ENCODE data around the gene DNAJC7. TPM values are rescaled to one million over a fixed set of nuclear protein-coding genes. Genes with fewer than 3 reads are reported as not detected.

The DNAJC7 gene
- total and polyA plus RNA-seq, 2 experiments from 2014 or later = 50.1 to 73.6 TPM

DNA sequence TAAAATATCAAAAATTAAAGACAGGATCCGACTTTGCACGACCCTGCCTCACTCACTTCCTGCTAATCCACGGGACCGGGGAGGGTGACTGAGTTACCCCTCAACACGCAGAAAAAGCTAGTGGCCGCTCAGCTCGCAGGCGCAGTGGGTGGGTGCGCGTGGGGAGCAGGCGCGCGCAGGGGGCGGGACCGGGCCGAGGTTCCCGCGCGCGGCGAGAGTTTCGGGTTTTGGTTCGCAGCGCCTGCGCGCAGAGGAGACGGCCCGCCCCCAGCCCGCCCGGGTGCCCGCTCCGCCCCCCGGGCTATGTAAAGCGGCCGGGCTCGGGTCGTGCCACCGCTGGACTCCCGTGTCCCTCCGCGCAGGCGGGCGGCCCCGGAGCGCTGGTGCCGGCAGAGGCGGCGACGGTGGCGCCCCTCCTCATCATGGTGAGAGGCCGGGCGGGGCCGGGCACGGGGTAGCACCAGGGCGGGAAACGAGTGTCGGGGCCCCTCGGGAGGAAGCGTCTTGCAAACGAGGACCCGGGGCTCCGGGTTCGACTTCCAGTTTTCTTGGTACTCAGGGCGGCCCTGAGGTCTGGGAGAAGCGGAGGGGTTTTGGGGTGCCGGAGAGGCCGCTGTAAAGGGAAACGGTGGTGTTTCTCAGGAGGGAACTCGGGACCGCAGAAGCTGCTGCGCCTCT is 50.6 kb downstream of the DNAJC7 start, which contains the start of gene CNP:
TSS of gene CNP (plus strand) at position 333 of the 678 bp plus-strand sequence. CDS start at position 423, 90 bp downstream.
- H3K9me2 ChIP-seq (replicated peaks; ENCODE audit: insufficient read depth) = no peaks in the 10 kb centered on the region
- H3K4me3 ChIP-seq = peak within 1 kb of the TSS; percentile 71
- peaks cover 6% of the 10 kb centered on the region for H4K20me1 ChIP-seq (ENCODE audit: insufficient read depth, poor library complexity, severe bottlenecking)
- H3K79me2 ChIP-seq = peaks cover 46% of the 10 kb centered on the region
- peak within 1 kb of the TSS; percentile 93 for H3K27ac ChIP-seq
- H3K4me2 ChIP-seq = peak within 1 kb of the TSS; percentile 92
- TF ChIP-seq EZH2 (IDR thresholded peaks at IDR 0.05; ENCODE audit: borderline replicate concordance) (no peak), EZH2phosphoT487 (IDR thresholded peaks at IDR 0.05; ENCODE audit: low read depth, severe bottlenecking, unreplicated experiment) (no peak)
- TF ChIP-seq, protein P1, sequence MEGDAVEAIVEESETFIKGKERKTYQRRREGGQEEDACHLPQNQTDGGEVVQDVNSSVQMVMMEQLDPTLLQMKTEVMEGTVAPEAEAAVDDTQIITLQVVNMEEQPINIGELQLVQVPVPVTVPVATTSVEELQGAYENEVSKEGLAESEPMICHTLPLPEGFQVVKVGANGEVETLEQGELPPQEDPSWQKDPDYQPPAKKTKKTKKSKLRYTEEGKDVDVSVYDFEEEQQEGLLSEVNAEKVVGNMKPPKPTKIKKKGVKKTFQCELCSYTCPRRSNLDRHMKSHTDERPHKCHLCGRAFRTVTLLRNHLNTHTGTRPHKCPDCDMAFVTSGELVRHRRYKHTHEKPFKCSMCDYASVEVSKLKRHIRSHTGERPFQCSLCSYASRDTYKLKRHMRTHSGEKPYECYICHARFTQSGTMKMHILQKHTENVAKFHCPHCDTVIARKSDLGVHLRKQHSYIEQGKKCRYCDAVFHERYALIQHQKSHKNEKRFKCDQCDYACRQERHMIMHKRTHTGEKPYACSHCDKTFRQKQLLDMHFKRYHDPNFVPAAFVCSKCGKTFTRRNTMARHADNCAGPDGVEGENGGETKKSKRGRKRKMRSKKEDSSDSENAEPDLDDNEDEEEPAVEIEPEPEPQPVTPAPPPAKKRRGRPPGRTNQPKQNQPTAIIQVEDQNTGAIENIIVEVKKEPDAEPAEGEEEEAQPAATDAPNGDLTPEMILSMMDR (IDR thresholded peaks at IDR 0.05; ENCODE audit: poor library complexity) = no peak
- H3K36me3 ChIP-seq (replicated peaks; ENCODE audit: insufficient read depth, low read depth) = no peaks in the 10 kb centered on the region
- peak within 1 kb of the TSS; percentile 75 for H2AFZ ChIP-seq
- peaks cover 17% of the 10 kb centered on the region for H3K4me1 ChIP-seq (ENCODE audit: insufficient read depth)
- no peaks in the 10 kb centered on the region for H3K27me3 ChIP-seq
- WGBS (ENCODE audit: low lambda C conversion rate, missing lambda C conversion rate) = under 1% methylated on average over 37 of the region's 71 CpGs
- no peaks in the 10 kb centered on the region for H3K9me3 ChIP-seq (ENCODE audit: low read depth)
- peak; percentile 97 for DNase-seq (ENCODE audit: low spot score)

DNA sequence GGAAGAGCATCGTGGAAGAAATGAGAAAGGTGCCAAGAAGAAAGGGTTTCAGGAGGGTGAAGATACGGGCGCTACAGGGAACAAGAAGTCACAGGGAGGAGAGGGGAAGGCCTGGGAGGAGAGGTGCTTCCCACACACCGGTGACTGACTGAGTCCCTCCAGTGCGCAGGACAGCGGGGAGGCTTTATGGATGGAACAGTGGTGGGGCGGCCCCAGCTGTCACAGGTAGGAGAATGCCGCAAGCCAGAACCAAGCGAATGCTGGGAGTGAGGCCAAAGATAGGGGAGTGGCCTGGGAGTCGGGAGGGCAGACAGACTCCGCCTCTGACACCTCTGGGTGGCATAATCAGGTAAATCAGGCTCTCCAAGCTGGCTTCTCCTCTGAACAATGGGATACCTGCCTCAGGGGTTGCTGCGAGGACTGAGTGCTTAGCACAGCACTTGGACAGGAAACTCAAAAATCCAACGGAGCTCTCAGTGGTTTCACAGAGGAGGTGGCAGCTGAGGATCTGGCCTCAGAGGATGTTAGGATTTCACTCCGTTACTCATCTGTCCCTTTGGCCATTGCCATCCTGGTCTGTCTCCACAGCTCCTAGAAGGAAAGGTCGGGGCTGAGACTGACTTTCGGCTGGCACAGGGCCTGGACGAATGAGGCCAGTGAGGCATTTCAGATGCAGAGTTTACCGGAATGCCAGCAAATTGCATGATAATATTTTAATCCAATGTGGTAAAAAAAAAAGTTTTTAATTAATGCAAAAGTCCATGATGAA is 51.4 kb downstream of the DNAJC7 start:
- Histone ChIP-seq H2AFZ (peak overlapping the region; percentile 75), H3K9me3 (ENCODE audit: low read depth) (no peaks in the 10 kb centered on the region), H3K27me3 (no peaks in the 10 kb centered on the region), H3K79me2 (peaks cover 41% of the 10 kb centered on the region), H3K36me3 (replicated peaks; ENCODE audit: insufficient read depth, low read depth) (no peaks in the 10 kb centered on the region), H4K20me1 (ENCODE audit: insufficient read depth, poor library complexity, severe bottlenecking) (peaks cover 6% of the 10 kb centered on the region), H3K9me2 (replicated peaks; ENCODE audit: insufficient read depth) (no peaks in the 10 kb centered on the region), H3K4me1 (ENCODE audit: insufficient read depth) (peaks cover 17% of the 10 kb centered on the region), H3K4me2 (peak overlapping the region; percentile 92), H3K4me3 (peak overlapping the region; percentile 46), H3K27ac (peak overlapping the region; percentile 81)
- TF ChIP-seq EZH2 (IDR thresholded peaks at IDR 0.05; ENCODE audit: borderline replicate concordance) (no peak), EZH2phosphoT487 (IDR thresholded peaks at IDR 0.05; ENCODE audit: low read depth, severe bottlenecking, unreplicated experiment) (no peak)
- TF ChIP-seq, protein P1 (IDR thresholded peaks at IDR 0.05; ENCODE audit: poor library complexity) = no peak
- 7% methylated on average over 18 of the region's 18 CpGs for WGBS (ENCODE audit: low lambda C conversion rate, missing lambda C conversion rate)
- peak; percentile 93 for DNase-seq (ENCODE audit: low spot score)

DNA sequence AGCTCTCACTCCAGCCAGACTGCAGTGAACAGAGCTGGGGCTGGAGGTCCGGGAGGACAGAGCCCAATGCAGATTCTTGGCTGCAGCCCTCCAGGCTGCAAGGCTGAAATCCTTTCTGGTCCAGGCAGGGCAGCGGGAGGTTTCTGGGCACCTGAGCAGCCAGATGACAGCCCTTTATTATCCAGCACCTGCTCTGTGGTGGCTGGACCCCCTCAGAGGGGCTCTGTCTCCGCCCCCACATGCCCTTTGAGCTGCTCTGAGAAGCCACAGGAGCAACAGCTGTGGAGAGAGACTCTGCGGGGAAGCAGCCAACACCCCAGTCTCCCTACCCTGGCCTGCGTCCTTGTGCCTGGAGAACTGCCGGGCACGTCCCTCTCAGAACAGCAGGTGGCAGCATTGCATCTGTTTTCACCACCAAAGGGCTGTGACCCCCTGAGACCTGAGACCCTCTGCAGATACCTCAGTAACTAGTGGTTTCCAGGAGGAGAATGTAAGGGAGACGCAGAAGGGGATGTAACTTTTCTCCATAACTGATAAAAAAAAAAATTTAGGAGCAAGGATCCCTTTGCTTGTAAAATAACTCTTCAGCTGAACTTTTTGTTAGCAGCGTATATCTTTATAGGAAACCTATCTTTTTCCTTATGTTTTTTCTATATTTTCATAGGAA is 54.3 kb downstream of the DNAJC7 start:
- Histone ChIP-seq H3K27me3 (no peaks in the 10 kb centered on the region), H3K79me2 (peaks cover 12% of the 10 kb centered on the region), H4K20me1 (ENCODE audit: insufficient read depth, poor library complexity, severe bottlenecking) (no peaks in the 10 kb centered on the region), H3K27ac (no peak overlapping the region), H2AFZ (no peak overlapping the region), H3K4me3 (no peak overlapping the region), H3K4me1 (ENCODE audit: insufficient read depth) (peaks cover 11% of the 10 kb centered on the region), H3K36me3 (replicated peaks; ENCODE audit: insufficient read depth, low read depth) (no peaks in the 10 kb centered on the region), H3K4me2 (no peak overlapping the region), H3K9me2 (replicated peaks; ENCODE audit: insufficient read depth) (no peaks in the 10 kb centered on the region), H3K9me3 (ENCODE audit: low read depth) (no peaks in the 10 kb centered on the region)
- DNase-seq (ENCODE audit: low spot score) = peak; percentile 82
- TF ChIP-seq, protein P1 (IDR thresholded peaks at IDR 0.05; ENCODE audit: poor library complexity) = peak; percentile 92
- TF ChIP-seq EZH2phosphoT487 (IDR thresholded peaks at IDR 0.05; ENCODE audit: low read depth, severe bottlenecking, unreplicated experiment) = no peak
- TF ChIP-seq EZH2 (IDR thresholded peaks at IDR 0.05; ENCODE audit: borderline replicate concordance) = no peak
- WGBS (ENCODE audit: low lambda C conversion rate, missing lambda C conversion rate) = 33% methylated on average over 9 of the region's 9 CpGs

All from hepatocyte (in vitro differentiated cells).